ENCODE measurements around the gene TBP. TPM values are rescaled to one million over a fixed set of nuclear protein-coding genes. Genes with fewer than 3 reads are reported as not detected.
A peak's percentile ranks its signal among the peaks of the same experiment; 100 is the strongest.

The TBP gene
- polyA plus RNA-seq, 2 of the 4 experiments (the other 2 are of a cell fraction): 12.3 to 19.9 TPM

DNA sequence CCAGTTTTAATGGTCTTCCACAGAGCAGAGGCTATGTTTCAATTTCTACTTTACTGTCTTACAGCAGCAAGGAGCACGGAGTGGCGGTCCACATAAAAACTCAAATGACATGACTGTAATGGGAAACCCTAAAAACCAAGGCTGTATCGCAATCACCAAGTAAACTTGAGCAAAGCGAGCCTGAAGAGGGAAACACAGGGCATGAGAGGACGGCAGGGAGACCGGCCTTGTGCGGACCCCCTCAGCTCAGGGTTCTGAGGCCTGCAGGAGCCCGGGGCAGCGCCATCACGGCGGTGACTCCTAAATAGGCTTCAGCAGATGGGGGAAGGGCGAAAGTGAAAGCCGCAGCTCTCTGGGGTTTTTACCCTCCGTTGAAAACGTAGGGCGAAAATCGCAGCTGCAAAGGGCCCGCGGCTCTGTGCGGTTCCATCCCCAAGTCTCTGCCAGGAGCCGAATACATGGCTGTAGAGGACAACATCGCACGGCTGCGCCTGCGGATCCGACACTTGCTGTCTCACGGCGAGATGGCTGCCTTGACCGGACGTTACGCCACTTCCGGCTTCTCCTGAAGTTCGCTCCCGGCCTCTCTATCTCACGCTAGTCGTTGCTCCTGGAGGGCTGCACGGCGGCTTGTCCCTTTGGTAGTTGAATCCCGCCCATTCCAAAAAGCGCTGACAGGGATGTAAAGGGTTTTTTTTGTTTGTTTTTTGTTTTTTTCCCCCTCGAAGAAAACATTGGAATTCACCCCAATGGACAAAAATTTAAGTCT lies 1.2 kb upstream of the TBP start, which contains the start of gene PSMB1 (continued):
- TF ChIP-seq ESRRA (IDR thresholded peaks at IDR 0.05; ENCODE audit: borderline replicate concordance, low read length) (no peak), MAZ (IDR thresholded peaks at IDR 0.05; ENCODE audit: borderline replicate concordance, low read depth, low read length) (no peak), NPAS2 (CRISPR knock-in tag; IDR thresholded peaks at IDR 0.05; ENCODE audit: borderline replicate concordance) (no peak), KDM1A (IDR thresholded peaks at IDR 0.05; ENCODE audit: low read depth) (no peak), HOXA7 (CRISPR knock-in tag; IDR thresholded peaks at IDR 0.05) (no peak), RFX5 (IDR thresholded peaks at IDR 0.05) (no peak), MAFK (IDR thresholded peaks at IDR 0.05; ENCODE audit: partially characterized antibody) (peak; percentile 86), RNF2 (IDR thresholded peaks at IDR 0.05; ENCODE audit: borderline replicate concordance, low read depth) (no peak)
- TF ChIP-seq, protein P1, sequence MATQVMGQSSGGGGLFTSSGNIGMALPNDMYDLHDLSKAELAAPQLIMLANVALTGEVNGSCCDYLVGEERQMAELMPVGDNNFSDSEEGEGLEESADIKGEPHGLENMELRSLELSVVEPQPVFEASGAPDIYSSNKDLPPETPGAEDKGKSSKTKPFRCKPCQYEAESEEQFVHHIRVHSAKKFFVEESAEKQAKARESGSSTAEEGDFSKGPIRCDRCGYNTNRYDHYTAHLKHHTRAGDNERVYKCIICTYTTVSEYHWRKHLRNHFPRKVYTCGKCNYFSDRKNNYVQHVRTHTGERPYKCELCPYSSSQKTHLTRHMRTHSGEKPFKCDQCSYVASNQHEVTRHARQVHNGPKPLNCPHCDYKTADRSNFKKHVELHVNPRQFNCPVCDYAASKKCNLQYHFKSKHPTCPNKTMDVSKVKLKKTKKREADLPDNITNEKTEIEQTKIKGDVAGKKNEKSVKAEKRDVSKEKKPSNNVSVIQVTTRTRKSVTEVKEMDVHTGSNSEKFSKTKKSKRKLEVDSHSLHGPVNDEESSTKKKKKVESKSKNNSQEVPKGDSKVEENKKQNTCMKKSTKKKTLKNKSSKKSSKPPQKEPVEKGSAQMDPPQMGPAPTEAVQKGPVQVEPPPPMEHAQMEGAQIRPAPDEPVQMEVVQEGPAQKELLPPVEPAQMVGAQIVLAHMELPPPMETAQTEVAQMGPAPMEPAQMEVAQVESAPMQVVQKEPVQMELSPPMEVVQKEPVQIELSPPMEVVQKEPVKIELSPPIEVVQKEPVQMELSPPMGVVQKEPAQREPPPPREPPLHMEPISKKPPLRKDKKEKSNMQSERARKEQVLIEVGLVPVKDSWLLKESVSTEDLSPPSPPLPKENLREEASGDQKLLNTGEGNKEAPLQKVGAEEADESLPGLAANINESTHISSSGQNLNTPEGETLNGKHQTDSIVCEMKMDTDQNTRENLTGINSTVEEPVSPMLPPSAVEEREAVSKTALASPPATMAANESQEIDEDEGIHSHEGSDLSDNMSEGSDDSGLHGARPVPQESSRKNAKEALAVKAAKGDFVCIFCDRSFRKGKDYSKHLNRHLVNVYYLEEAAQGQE (IDR thresholded peaks at IDR 0.05): no peak
- TF ChIP-seq, protein P2, sequence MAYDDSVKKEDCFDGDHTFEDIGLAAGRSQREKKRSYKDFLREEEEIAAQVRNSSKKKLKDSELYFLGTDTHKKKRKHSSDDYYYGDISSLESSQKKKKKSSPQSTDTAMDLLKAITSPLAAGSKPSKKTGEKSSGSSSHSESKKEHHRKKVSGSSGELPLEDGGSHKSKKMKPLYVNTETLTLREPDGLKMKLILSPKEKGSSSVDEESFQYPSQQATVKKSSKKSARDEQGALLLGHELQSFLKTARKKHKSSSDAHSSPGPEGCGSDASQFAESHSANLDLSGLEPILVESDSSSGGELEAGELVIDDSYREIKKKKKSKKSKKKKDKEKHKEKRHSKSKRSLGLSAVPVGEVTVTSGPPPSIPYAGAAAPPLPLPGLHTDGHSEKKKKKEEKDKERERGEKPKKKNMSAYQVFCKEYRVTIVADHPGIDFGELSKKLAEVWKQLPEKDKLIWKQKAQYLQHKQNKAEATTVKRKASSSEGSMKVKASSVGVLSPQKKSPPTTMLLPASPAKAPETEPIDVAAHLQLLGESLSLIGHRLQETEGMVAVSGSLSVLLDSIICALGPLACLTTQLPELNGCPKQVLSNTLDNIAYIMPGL (CRISPR knock-in tag; IDR thresholded peaks at IDR 0.05; ENCODE audit: borderline replicate concordance): no peak

DNA sequence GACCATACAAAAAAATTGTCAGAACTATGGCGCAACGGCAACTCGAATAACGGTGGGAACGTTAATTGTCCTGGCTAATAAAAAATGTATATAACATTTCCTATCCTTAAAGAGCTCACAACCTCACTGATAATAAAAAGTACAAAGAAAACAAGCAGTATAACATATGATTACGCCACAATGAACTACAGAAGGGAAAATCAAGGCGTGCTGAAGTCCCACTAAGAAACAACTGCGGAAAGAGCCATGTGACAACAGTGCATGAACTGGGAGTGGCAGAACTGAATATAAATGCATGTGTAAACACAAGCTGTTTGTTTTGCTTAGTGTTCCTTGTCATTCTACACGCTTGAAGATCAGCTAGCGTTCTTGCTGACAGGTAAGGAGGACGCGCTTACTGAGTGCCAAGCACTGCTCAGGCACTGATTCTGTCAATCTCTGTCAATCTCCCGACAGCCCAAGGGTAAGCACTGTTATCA lies 596 bp upstream of the TBP start:
- POLR2A ChIA-PET: interaction anchor here (1.0 to 1.1 kb wide), 3 partner anchors 14 to 802 kb away, joined by 3 to 7 read pairs (median 6); partner anchors contain the start of genes DYNLT2, ERMARD and PDCD2
- no peaks in the 10 kb centered on the region for H3K9me3 ChIP-seq
- DNase-seq (ENCODE audit: low read depth in 1 of 2, low spot score in 1 of 2) (no peak), ATAC-seq (peak; percentile 70 to 76), FAIRE-seq (no peak)
- peaks cover 16% of the 10 kb centered on the region; the same call in 2 of the 3 replicates for H3K4me1 ChIP-seq
- CTCF ChIA-PET: no interaction called here
- under 1% methylated on average over 13 of the region's 13 CpGs for WGBS (ENCODE audit: missing lambda C conversion rate)
- H3K4me3 ChIP-seq: peak overlapping the region; percentile 96
- H3K27ac ChIP-seq: peak overlapping the region; percentile 41 to 92; a peak in 5 of 6 replicates
- TF ChIP-seq FOXS1 (CRISPR knock-in tag; IDR thresholded peaks at IDR 0.05): no peak
- TF ChIP-seq, protein P3, sequence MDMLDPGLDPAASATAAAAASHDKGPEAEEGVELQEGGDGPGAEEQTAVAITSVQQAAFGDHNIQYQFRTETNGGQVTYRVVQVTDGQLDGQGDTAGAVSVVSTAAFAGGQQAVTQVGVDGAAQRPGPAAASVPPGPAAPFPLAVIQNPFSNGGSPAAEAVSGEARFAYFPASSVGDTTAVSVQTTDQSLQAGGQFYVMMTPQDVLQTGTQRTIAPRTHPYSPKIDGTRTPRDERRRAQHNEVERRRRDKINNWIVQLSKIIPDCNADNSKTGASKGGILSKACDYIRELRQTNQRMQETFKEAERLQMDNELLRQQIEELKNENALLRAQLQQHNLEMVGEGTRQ (IDR thresholded peaks at IDR 0.05): 0 out of 2 replicates have a peak, but pooled peaks have one; percentile 3
- TF ChIP-seq, protein P4, sequence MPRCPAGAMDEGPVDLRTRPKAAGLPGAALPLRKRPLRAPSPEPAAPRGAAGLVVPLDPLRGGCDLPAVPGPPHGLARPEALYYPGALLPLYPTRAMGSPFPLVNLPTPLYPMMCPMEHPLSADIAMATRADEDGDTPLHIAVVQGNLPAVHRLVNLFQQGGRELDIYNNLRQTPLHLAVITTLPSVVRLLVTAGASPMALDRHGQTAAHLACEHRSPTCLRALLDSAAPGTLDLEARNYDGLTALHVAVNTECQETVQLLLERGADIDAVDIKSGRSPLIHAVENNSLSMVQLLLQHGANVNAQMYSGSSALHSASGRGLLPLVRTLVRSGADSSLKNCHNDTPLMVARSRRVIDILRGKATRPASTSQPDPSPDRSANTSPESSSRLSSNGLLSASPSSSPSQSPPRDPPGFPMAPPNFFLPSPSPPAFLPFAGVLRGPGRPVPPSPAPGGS (IDR thresholded peaks at IDR 0.05): no peak
- TF ChIP-seq MAFK (IDR thresholded peaks at IDR 0.05; ENCODE audit: partially characterized antibody): no peak
- TF ChIP-seq MYC (IDR thresholded peaks at IDR 0.05; ENCODE audit: borderline replicate concordance, low read length): no peak
- H3K4me2 ChIP-seq: peak overlapping the region; percentile 67
